T-helper 1 cell (primary cell): Measurements from ENCODE around the gene CD9.

Source experiments
- DNase-seq, 5 donors: peaks; one replicate each; pipeline ENCODE4 v3.0.0-alpha.2; 2012 to 2020

Gene CD9

GRCh38 chr12:6277982-6278438 lies 77.8 kb downstream of the CD9 start:
- no peak for DNase-seq

DNA sequence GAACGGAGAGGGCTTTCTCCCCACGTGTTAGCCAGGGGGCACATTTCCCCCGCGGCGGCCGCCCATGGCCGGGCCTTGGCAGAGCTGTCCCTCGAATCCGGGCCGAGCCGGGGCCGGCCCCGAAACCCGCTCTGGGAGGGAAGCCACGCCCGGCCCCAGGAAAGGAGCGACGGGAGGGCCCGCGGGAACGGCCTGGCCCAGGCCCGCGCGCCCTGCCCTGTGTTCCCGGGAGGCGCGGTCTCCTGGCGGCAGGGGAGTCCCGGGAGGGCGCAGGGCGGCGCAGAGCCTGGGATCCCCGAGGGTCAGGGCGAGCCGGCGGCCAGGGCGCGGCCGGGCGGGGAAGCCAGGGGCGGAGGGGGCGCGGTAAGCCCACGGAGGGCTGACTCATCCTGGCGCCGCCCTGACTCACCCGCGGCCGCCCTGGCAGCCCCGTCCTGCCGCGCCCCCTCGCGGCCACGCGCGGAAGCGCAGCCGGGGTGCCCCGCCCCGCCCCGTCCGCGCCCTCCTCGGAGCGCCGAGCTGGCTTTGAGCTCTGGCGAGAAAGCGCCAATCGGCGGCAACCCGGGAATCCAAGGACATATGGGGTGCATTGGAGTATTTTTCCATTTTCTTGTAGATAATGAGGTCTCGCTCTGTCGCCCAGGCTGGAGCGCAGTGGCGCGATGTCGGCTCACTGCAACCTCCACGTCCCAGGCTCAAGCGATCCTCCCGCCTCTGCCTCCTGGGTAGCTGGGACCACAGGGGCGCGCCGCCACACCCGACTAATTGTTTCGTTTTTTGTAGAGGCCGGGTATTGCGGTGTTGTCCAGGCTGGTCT lies 78.4 kb downstream of the CD9 start:
- DNase-seq: peak; percentile 63 to 83 (median 69)

- no peak for DNase-seq
These were observed 79.0 kb downstream of the CD9 start for GRCh38 chr12:6279256-6279628.

- no peak for DNase-seq
These were observed 79.4 kb downstream of the CD9 start for GRCh38 chr12:6279631-6280030.

GRCh38 chr12:6280053-6280469 lies 79.9 kb downstream of the CD9 start:
- no peak for DNase-seq

- no peak for DNase-seq
These were observed 80.5 kb downstream of the CD9 start for GRCh38 chr12:6280672-6281071.

- no peak for DNase-seq
These were observed 81.0 kb downstream of the CD9 start for GRCh38 chr12:6281081-6281809.

GRCh38 chr12:6282453-6282840 lies 82.2 kb downstream of the CD9 start:
- DNase-seq: no peak

DNA sequence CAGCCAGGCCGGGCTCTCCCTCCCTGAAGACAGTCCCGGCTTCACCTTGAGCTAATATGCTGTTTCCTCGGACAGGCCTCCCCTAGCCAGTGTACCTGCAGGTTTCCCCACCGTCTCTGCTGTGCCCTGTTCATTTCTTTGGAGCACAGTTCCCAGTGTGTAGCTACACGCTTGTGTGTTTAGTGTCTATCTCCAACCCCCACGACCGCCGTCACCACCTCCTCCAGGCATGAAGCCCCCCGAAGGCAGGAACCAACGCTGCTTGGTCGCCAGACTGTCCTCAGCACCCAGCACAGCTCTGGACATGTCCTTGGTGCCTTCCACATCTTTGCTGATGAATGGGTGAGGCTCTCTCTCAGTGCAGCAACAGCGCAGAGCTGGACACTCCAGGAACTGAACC lies 84.1 kb downstream of the CD9 start:
- no peak for DNase-seq

DNA sequence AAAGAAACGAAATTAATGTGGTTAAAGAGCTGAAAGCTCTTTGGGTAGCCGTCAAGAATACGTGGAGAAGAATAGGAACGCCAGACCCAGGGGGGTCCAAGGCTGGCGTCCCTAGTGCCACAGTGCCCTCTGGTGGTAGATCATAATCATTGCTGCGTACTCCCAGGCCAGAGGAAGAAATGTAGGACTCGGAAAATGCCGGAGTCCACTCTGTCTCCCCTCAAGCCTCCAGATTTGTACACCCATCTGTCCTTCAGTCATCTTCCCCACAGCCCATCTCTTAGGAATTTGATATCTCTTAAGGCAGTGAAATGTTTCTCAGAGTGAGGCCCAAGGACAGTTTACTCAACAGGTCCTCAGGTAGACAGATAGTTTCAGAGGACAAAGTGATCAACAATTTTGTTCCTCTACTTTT lies 84.9 kb downstream of the CD9 start:
- DNase-seq: peak in 4 of 5 donors; percentile 42 to 56 (median 44)

DNA sequence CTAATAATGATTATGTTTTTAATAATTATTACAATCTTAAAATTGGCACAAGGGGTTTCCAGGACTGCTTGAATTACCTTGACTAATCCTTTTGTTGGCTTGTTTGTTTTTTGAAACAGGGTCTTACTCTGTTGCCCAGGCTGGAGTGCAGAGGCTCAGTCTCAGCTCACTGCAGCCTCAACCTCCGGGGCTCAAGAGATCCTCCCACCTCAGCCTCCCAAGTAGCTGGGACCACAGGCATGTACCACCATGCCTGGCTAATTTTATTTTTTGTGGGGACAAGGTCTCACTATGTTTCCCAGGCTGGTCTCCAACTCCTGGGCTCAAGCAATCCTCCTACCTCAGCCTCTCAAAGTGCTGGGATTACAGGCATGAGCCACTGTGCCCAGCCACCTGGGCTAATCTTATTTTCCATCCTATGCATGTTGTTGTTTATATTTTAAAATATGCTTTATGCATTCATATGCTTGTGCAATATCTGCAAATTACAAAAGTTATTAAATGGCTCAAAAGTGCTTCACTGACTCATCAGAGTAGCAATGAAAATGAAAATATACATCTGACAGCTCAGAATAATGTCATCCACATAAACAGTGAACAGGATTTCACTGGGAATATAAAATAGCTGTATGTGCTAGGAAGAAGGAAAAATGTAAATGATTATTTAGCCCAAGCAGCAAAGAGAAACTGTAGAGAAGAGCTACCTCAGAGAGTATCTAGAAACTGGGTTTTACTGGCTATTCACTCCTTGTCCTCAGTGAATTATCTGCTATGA lies 85.5 kb downstream of the CD9 start:
- no peak for DNase-seq
